ENCODE results near the gene SERPINB1.
A peak's percentile ranks its signal among the peaks of the same experiment; 100 is the strongest.

GRCh38 chr6:2876210-2877056 is 34.8 kb upstream of the SERPINB1 start:
- peak; percentile 55 for TF ChIP-seq POLR2A (IDR thresholded peaks at IDR 0.05; ENCODE audit: low read depth, low read length)
- TF ChIP-seq, protein P1, sequence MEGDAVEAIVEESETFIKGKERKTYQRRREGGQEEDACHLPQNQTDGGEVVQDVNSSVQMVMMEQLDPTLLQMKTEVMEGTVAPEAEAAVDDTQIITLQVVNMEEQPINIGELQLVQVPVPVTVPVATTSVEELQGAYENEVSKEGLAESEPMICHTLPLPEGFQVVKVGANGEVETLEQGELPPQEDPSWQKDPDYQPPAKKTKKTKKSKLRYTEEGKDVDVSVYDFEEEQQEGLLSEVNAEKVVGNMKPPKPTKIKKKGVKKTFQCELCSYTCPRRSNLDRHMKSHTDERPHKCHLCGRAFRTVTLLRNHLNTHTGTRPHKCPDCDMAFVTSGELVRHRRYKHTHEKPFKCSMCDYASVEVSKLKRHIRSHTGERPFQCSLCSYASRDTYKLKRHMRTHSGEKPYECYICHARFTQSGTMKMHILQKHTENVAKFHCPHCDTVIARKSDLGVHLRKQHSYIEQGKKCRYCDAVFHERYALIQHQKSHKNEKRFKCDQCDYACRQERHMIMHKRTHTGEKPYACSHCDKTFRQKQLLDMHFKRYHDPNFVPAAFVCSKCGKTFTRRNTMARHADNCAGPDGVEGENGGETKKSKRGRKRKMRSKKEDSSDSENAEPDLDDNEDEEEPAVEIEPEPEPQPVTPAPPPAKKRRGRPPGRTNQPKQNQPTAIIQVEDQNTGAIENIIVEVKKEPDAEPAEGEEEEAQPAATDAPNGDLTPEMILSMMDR (IDR thresholded peaks at IDR 0.05; ENCODE audit: extremely low read depth in 1 of 2, insufficient read depth in 1 of 2, low read depth in 1 of 2, low read length in 2 of 2), result no peak
- no peak for TF ChIP-seq EZH2 (IDR thresholded peaks at IDR 0.05; ENCODE audit: borderline replicate concordance, low read depth, low read length, severe bottlenecking)
- TF ChIP-seq MYC (IDR thresholded peaks at IDR 0.05; ENCODE audit: low read depth, low read length), result no peak
- TF ChIP-seq FOS (IDR thresholded peaks at IDR 0.05; ENCODE audit: borderline replicate concordance, insufficient read depth, low read length), result peak; percentile 86
- no peak for TF ChIP-seq GATA2 (IDR thresholded peaks at IDR 0.05; ENCODE audit: insufficient read depth, insufficient read length, low read depth, low read length)
- no peak for TF ChIP-seq MAX (IDR thresholded peaks at IDR 0.05; ENCODE audit: insufficient read depth, insufficient read length)
- TF ChIP-seq POLR2AphosphoS5 (IDR thresholded peaks at IDR 0.05; ENCODE audit: insufficient read depth, low read depth, low read length), result peak; percentile 71
- TF ChIP-seq JUN (IDR thresholded peaks at IDR 0.05; ENCODE audit: borderline replicate concordance, insufficient read depth, insufficient read length, low read depth), result peak; percentile 86

All from endothelial cell of umbilical vein (primary cell).